ENCODE data around the gene IFNL3.

GRCh38 chr19:39275578-39275977 is 30.8 kb upstream of the IFNL3 start:
- TF ChIP-seq POLR2A (IDR thresholded peaks at IDR 0.05) (no peak), CTCF (IDR thresholded peaks at IDR 0.05) (no peak)

Data from Peyer's patch (tissue), 4 donors.